NCI-H345 treated with DMSO at 0.1 percent for 48 hours (cell line): ENCODE measurements around the gene NLRP6.
"Not testable (repeated sequence)": the region's sequence is repeated elsewhere in the genome, so short reads cannot be mapped to it uniquely, and the experiment has no call there.

Experiments used
- DNase-seq: peaks from one replicate; lab custom pipeline; 2025; ENCODE audit not compliant: unreplicated experiment; lab: John Stamatoyannopoulos, UW

Gene NLRP6

DNA sequence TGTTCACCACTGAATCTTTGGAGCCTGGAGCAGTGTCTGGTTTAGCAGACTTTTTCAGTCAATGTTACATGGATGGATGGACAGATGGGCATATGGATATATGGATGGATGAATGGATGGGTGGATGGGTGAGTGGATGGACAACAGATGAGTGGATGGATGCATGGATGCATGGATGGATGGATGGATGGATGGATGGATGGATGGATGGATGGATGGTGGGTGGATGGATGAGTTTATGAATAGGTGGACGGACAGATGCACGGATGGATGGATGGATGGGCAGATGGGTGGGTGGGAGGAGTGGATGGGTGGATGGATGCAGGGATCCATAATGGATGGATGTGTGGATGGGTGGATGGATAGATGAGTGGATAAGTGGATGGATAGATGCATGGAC, 22.4 kb upstream of the NLRP6 start:
- no peak for DNase-seq

DNA sequence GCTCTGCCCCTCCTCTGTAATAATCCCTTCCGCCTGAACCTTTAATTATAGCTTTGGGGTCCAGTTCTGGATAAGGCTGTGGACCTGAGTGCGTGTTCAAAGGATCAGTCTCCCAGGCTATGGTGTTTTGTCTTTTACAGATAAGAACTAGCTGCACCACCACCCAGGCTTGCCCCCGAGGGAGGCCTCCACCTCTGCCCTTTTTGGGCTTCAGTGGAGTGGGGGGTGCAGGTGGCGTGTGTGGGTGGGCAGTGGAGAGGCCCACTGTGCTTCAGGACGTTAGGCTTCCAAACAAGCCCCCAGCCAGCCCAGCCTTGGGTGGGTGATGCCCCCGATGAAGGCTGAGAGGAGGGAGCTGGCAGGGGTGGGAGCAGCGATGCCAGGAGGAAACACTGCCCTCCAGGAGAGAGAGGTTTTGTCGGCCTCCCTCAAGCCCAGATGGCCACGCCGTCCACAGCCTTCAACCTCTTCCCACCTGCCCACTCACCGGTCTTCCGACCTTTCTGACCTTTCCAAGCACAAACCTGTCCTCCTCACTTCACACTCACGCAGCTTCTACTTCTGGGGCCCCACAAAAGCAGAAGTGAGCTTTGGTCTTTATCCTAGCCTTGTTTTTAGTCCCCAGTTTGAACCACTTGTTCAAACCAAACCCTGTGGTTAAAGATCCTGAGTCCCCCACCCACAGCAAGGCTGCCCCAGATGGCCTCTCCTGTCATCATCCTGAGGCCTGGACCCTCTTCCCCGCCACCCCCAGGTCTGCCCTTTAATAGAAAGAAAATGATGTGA, 21.1 kb upstream of the NLRP6 start:
- DNase-seq, result no peak

DNA sequence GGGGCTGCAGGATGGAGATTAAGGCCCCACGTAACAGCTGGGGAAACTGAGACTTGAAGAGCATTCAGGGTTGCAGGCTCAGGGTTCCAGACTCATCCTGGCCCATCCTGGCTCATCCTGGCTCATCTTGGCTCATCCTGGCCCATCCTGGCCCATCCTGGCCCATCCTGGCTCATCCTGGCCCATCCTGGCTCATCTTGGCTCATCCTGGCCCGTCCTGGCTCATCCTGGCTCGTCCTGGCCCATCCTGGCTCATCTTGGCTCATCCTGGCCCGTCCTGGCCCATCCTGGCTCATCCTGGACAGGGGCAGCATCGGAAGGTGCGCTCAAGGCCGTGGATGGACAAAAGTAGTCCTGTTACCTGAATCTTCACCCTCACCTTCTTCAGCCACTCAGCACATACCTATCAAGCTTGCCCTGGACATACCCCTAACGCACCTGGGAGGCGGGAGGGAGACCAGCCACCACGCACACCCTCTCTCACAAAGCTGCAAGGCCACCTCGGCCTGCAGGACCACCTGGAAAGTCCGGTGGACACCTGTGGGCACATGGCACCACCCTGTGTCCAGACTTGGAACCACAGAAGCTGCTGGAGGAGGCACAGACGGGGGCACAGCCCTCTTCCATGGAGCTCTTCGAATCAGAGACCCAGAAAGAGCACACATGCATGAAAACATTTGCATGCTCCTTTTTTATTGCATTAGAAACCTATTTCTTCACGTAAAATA, 20.3 kb upstream of the NLRP6 start:
- no peak for DNase-seq

DNA sequence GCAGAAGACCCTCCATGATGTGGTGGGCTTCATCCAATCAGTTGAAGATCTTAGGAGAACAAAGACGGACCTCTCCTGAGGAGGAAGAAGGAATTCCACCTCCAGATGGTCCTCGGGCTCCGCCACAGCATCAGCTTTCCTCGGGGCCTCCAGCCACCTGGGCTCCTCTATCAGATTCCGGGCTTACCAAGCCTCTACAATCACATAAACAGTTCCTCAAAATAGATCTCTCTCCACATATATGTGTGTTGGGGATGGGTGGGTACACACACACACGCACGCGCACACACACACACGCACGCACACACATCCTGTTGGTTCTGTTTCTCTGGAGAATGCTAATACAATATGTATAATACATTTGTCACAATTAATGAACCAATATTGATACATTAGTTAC, 18.8 kb upstream of the NLRP6 start:
- DNase-seq, result no peak

DNA sequence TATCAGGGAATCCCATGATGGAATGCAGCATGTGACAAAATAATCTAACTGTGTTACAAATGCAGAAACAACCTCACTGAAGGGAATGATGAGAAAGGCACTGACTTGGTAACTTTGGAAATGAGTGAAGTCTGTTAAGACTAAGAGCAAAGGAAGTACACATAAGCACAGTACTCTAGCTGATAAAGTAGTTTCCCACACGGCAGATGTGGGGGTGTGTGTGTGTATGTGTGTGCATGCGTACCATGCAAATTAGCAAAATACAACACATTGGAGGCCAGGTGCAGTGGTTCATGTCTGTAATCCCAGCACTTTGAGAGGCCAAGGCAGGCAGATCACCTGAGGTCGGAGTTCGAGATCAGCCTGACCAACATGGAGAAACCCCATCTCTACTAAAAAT, 16.6 kb upstream of the NLRP6 start:
- DNase-seq, result no peak

DNA sequence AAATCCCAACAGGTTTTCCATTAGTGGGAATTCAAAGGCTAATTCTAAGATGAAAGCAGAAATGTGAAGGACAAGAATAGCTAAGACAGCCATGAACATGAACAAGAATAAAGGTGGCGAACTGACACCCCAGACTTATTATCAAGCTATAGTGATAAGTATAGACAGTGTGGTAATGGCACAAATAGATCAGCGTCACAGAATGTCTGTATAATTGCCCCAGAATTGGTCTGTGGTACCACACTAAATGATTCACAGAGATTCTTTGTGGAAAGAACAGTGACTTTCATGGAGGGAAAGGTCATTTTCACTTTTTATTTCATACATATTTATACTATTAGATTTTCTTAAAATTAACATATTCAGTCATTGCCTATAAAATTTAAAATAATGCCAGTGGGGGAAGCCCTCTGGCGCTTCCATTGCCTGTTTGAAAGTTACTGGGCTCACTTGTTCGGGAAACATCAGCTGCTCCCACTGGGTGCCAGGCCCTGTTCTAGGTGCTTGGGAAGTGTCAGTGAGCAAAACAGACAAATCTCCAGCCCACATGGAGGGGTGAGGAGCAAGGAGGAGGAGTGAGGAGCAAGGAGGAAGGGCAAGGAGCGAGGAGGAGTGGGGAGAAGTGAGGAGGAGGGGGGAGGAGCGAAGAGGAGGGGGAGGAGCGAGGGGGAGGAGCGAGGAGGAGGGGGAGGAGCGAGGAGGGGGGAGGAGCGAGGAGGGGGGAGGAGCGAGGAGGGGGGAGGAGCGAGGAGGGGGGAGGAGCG, 11.3 kb upstream of the NLRP6 start:
- no peak for DNase-seq

DNA sequence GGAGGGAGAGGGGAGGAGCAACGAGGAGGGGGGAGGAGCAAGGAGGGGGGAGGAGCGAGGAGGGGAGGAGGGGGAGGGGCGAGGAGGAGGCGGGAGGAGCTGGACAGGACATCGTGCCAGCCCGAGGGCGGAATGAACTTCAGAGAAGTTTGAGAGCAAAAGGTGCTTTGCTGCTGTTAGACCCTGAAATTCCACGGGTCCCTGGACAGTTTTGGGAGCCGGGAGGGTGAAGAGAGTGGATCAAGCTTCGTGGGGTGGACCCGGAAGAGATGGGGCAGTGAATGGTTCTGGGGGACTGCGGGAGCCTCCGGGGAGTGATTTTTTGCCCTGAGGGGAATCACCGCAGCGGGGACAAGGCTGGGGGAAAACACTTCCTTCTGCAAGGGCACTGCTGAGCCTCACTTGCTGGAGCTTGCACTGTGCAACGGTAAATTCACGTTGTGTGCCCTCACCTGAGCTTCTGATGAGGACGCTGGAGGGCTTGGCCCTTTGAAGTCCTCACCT, 10.7 kb upstream of the NLRP6 start:
- DNase-seq, result no peak

DNA sequence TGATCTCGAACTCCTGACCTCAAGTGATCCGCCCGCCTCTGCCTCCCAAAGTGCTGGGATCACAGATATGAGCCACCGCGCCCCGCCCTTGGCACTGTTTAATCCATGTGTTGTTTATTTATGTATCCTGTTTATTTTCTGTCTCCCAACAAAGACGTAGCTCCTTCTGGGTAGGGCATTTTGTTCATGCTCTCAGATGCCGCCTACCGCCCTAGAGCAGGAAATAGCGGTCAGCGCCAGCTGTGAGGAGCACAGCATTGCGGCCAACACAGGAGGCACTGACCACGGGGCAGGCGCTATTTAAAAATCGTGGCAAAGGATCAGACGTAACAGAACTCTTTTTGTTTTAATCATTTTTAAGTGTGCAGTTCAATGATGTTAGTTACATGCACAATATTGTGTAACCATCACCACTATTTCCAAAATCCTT, 9.5 kb upstream of the NLRP6 start:
- not testable (repeated sequence) for DNase-seq

DNA sequence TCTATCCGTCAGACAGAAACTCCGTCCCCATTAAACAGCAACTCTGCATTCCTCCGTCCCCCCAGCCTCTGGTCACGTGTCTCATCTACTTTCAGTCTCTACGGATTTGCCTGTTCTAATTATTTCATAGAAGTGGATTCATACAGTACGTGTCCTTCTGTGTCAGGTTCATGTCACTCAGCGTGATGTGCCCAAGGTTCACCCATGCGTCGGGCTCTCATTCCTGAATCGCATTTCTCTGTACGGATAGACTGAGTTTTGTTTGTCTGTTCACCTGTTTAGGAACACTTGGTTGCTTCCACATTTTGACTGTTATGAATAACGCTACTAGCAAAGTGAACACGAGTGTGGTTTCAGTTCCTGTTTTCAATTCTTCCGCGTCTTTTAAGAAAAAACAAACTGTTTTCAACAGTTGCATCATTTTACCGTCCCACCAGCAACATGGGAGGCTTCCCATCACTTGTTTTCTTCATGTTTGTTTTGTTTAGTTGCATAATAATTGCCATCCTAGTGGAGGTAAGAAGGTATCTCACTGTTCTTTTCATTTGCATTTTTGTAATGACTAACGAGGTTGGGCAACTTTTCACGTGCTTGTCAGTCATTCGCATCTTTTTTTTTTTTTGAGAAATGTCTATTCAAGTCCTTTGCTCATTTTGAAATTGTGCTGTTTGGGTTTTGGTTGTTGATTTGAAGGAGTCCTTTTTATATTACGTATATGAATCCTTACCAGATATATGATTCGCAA, 8.9 kb upstream of the NLRP6 start:
- no peak for DNase-seq

DNA sequence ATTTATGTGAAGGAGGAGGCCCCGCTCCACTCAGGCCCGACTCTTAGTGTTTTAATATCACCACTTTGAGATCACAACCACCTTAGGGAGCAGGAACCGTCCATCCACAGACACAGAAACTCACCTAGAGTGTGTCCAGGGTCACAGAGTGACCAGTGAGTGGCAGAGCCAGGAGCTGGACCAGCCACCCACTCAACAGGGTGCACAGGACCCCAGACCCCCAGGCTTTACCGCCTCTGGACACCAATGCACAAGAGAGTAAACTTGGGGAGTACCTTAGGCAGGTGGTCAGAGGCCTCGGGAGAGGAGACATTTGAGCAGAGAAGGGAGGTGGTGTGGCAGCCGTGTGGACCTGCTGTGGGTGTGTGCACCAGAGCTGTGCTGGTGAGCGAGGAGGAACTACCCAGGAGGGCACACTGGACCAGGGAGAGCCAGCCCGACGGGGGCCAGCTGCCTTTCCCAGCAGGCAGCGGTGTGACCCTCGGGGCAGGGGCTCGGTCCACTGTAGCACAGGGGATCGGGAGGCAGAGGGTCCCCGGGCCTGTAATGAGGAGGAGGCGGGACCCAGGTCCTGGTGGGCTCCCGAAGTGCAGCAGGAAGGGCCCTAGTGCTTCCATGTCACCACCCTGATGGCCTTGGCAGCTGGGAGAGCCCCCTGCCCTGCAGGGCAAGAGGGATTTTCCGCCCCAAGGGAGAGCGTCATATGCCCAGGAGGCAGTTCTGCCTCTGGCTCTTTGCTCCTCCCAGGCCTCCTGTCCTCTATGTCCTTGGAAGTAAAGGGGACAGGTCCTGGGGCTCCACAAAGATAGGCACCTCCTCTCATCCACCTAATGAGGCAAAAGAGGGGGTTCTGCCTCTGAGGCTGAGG, 7.5 kb upstream of the NLRP6 start:
- DNase-seq, result no peak

DNA sequence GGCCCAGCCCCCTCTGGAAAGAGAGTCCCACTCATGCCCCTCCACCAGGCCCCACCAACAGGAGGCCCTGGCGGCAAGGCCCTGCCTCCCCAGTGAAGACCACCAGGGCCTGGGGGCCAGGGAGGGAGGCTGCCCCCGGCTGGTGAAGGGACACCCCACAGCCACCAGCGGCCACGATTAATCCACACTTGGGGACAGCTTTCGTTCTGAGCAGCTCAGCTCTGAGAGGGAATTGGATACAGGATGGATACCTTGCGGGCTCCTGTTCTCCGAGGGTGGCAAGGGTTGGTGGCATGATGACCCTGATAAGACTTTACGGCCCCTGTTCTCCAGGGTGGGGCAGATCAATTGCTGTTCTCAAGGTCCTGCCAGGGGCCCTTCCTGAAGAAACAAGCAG, 6.9 kb upstream of the NLRP6 start:
- no peak for DNase-seq

DNA sequence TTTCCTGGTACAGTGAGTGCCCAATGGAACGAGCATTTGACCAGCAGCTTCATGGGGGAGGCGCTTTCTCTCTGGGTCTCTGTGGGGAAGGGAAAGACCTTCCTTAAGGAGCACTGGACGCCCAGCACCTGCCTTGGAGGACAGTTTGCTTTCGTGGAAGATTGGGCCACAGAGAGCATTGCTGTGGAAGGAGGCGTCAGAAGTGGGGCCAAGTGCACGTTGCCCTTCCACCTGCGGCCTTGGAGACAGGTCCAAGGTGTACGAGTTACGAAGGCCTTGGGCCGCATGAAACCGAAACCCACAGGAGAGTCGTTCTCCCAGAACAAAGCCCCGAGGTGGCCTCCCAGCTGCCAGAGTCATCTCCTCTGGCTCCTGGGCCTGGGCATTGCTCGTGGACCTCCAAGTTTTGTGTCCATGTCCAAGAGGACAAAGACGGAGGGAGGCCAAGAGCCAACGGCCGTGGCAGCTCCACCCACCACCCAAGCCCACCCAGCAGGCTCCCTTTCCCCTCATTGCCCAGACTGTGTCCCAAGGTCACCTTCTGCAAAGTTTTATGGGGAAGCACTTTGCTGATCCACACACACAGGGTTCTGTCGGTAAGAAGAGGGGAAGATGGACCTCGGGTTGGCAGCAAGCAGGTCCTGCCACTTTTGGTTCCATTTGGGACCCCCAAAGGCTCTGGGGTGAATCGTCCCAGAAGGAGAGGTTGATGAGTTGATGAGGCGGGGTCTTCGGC, 5.8 kb upstream of the NLRP6 start:
- no peak for DNase-seq

DNA sequence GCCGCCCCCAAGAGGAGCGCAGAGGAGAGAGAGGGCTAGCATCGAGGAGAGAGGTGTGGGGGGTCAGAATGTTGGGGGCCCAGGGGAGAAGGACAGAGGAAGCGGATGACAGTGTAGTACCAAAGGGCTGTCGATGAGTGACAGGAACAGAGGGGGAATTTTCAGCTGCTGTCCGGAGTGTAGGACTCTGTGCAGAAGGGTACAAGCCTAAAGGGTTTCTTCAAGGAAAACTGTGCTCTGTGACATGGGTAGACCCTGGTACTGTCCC, 5.3 kb upstream of the NLRP6 start:
- DNase-seq, result no peak

DNA sequence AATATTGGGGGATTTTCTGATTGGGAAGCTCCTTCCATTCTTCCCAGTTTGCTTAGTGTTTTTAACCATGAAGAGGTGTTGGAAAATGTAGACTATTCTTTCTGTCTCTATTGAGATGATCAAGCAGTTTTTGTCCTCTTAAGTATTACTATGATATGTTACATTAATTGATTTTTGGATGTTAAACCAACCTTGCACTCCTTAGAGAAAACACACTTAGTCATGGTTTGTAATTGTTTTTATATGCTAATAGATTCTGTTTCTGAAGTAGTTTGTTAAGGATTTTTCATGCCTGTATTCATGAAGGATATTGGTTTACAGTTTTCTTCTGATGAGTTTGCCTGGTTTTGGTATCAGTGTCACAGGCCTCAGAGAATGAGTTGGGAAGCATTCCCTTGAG, 2.0 kb upstream of the NLRP6 start:
- no peak for DNase-seq

DNA sequence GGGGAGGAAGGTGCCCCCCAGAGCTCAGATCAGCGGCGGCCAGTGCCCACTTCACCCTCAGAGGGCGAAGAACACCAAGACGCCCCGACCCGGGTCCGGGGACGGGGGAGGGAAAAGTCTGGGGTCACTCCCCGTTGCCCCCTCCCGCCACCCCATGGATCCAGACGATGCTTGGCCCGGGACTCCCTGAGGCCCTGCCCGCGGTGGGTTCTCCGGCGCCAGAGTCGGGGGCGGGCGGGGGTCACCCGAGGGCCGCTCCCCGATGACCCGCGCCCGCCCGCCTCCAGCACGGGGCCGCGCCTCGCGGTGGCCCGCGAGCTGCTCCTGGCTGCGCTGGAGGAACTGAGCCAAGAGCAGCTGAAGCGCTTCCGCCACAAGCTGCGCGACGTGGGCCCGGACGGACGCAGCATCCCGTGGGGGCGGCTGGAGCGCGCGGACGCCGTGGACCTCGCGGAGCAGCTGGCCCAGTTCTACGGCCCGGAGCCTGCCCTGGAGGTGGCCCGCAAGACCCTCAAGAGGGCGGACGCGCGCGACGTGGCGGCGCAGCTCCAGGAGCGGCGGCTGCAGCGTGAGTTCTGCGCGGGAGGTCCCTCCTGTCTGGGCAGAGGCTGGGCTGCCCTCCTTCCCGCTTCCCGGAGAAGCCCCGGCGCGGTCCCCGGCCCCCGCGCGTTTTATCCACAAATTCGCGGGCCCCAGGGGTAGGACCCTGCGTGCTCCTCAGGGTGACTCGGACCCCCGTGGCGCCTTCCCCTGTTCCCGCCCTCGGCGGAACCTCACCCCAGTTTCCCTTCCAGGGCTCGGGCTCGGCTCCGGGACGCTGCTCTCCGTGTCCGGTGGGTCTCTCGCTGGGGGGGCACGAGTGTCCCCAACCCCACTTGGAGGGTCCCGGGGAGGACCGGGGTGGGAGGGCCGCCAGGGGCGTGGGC, 1.1 kb downstream of the NLRP6 start:
- no peak for DNase-seq

DNA sequence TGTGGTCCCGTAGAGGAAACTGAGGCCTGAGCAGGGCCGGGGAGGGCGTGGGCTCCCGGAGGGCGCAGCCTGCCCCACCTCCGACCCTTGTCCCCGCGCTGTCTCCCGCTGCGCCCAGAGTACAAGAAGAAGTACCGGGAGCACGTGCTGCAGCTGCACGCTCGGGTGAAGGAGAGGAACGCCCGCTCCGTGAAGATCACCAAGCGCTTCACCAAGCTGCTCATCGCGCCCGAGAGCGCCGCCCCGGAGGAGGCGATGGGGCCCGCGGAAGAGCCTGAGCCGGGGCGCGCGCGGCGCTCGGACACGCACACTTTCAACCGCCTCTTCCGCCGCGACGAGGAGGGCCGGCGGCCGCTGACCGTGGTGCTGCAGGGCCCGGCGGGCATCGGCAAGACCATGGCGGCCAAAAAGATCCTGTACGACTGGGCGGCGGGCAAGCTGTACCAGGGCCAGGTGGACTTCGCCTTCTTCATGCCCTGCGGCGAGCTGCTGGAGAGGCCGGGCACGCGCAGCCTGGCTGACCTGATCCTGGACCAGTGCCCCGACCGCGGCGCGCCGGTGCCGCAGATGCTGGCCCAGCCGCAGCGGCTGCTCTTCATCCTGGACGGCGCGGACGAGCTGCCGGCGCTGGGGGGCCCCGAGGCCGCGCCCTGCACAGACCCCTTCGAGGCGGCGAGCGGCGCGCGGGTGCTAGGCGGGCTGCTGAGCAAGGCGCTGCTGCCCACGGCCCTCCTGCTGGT, 1.9 kb downstream of the NLRP6 start:
- DNase-seq, result no peak

DNA sequence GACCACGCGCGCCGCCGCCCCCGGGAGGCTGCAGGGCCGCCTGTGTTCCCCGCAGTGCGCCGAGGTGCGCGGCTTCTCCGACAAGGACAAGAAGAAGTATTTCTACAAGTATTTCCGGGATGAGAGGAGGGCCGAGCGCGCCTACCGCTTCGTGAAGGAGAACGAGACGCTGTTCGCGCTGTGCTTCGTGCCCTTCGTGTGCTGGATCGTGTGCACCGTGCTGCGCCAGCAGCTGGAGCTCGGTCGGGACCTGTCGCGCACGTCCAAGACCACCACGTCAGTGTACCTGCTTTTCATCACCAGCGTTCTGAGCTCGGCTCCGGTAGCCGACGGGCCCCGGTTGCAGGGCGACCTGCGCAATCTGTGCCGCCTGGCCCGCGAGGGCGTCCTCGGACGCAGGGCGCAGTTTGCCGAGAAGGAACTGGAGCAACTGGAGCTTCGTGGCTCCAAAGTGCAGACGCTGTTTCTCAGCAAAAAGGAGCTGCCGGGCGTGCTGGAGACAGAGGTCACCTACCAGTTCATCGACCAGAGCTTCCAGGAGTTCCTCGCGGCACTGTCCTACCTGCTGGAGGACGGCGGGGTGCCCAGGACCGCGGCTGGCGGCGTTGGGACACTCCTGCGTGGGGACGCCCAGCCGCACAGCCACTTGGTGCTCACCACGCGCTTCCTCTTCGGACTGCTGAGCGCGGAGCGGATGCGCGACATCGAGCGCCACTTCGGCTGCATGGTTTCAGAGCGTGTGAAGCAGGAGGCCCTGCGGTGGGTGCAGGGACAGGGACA, 2.7 kb downstream of the NLRP6 start:
- no peak for DNase-seq
